SK-N-SH treated with all-trans-retinoic acid at 6 μM for 48 hours (cell line): ENCODE measurements around the gene CDK5RAP3.

Experiments
- ATAC-seq: fragments of 200-7000 bp; cut with Tn5 transposase; 3 replicates; pipeline ENCODE4 v1.9.1; 2020; ENCODE audit warnings: mild to moderate bottlenecking, moderate library complexity
- ARNTL ChIP-seq: fragments of 450-650 bp; formaldehyde crosslinking; IDR thresholded peaks from 2 replicates; pipeline ENCODE4 v1.5.0; 2020; ENCODE audit warnings: low read depth, mild to moderate bottlenecking, moderate library complexity, borderline replicate concordance
- BACH2 ChIP-seq: fragments of 250-450 bp; sonication (Bioruptor Pico); IDR thresholded peaks from 2 replicates; pipeline ENCODE4 v1.9.0; 2021; ENCODE audit warnings: mild to moderate bottlenecking, borderline replicate concordance
- CSDC2 ChIP-seq: fragments of 250-450 bp; sonication (Bioruptor Pico); IDR thresholded peaks from 2 replicates; pipeline ENCODE4 v1.5.0; 2020; ENCODE audit warnings: mild to moderate bottlenecking, moderate library complexity
- CSRNP3 ChIP-seq: fragments of 250-450 bp; sonication (Bioruptor Pico); IDR thresholded peaks from 2 replicates; pipeline ENCODE4 v1.5.1; 2021; ENCODE audit warnings: mild to moderate bottlenecking, moderate library complexity
- ESRRG ChIP-seq: fragments of 250-450 bp; sonication (Bioruptor Pico); IDR thresholded peaks from 2 replicates; pipeline ENCODE4 v1.6.1; 2021; ENCODE audit warnings: mild to moderate bottlenecking
- ISL1 ChIP-seq: fragments of 250-450 bp; sonication (Bioruptor Pico); IDR thresholded peaks from 2 replicates; pipeline ENCODE4 v2.1.2; 2022; ENCODE audit warnings: mild to moderate bottlenecking, moderate library complexity
- OSR1 ChIP-seq: fragments of 250-450 bp; sonication (Bioruptor Pico); IDR thresholded peaks from 2 replicates; pipeline ENCODE4 v1.8.0; 2022; ENCODE audit warnings: moderate library complexity, mild to moderate bottlenecking, inconsistent platforms
- PATZ1 ChIP-seq: fragments of 250-450 bp; sonication (Bioruptor Pico); IDR thresholded peaks from 2 replicates; pipeline ENCODE4 v1.8.0; 2020; ENCODE audit warnings: mild to moderate bottlenecking, moderate library complexity, borderline replicate concordance
- POU6F1 ChIP-seq: fragments of 250-450 bp; sonication (Bioruptor Pico); IDR thresholded peaks from 2 replicates; pipeline ENCODE4 v1.8.0; 2021; ENCODE audit warnings: low read depth, mild to moderate bottlenecking, moderate library complexity, borderline replicate concordance
- RARB ChIP-seq: fragments of 250-450 bp; sonication (Bioruptor Pico); IDR thresholded peaks from 2 replicates; pipeline ENCODE4 v1.8.0; 2021; ENCODE audit warnings: mild to moderate bottlenecking, moderate library complexity
- SNAI2 ChIP-seq: fragments of 250-450 bp; sonication (Bioruptor Pico); IDR thresholded peaks from 2 replicates; pipeline ENCODE4 v1.5.0; 2020; ENCODE audit warnings: mild to moderate bottlenecking, moderate library complexity
- TCF4 ChIP-seq: fragments of 250-450 bp; sonication (Bioruptor Pico); IDR thresholded peaks from 2 replicates; pipeline ENCODE4 v1.8.0; 2021; ENCODE audit warnings: mild to moderate bottlenecking, moderate library complexity, borderline replicate concordance
- ZC3H10 ChIP-seq: fragments of 250-450 bp; sonication (Bioruptor Pico); IDR thresholded peaks from 2 replicates; pipeline ENCODE4 v1.5.1; 2021; ENCODE audit warnings: mild to moderate bottlenecking, moderate library complexity
- ZFP30 ChIP-seq: fragments of 450-650 bp; formaldehyde crosslinking; IDR thresholded peaks from 2 replicates; pipeline ENCODE4 v1.5.0; 2022; ENCODE audit warnings: mild to moderate bottlenecking, moderate library complexity
- ZNF565 ChIP-seq: fragments of 450-650 bp; formaldehyde crosslinking; conservative IDR thresholded peaks from 2 replicates; pipeline ENCODE4 v1.5.0; 2020; ENCODE audit warnings: low read depth, mild to moderate bottlenecking, moderate library complexity
- ZNF70 ChIP-seq: fragments of 450-650 bp; formaldehyde crosslinking; IDR thresholded peaks from 2 replicates; pipeline ENCODE4 v1.5.0; 2020; ENCODE audit warnings: mild to moderate bottlenecking, moderate library complexity
- ZNF8 ChIP-seq: fragments of 450-650 bp; formaldehyde crosslinking; IDR thresholded peaks from 2 replicates; pipeline ENCODE4 v1.5.0; 2020; ENCODE audit warnings: mild to moderate bottlenecking, moderate library complexity
- TF ChIP-seq, protein P1 (sequence below): fragments of 250-450 bp; sonication (Bioruptor Pico); IDR thresholded peaks from 2 replicates; pipeline ENCODE4 v1.5.0; 2020; ENCODE audit warnings: mild to moderate bottlenecking, moderate library complexity

CDK5RAP3 gene

DNA sequence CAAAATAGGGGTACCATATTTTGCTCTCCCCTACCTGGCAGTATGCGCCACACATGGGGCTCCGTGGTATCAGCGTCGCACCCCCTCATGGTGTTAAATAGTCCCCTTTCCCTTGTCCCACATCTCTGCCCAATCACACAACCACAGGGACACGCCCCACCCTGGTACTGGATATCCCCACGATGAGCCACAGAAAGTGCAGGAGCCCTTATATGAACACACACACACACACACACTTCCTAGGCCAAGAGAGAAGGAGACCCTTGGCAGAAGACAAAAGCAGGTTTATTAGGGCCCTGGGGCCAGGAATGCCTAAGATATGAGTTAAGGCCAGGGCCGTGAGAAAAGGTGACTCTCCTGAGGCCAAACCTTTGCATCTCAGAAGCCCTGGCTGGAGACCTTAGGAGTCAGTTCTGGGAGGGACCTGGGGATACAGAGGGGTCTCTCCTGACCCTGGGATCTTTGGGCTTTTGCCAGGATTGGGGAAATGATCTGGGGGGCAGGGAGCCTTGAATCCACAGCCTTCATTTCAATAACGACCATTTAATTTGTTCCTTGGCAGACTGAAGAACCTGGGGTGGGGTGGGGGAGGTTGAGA, 55.1 kb downstream of the CDK5RAP3 start (continued):
- no peak for TF ChIP-seq BACH2
- TF ChIP-seq PATZ1 (CRISPR knock-in tag), result no peak
- TF ChIP-seq ZFP30 (CRISPR knock-in tag), result no peak
- no peak for TF ChIP-seq OSR1

DNA sequence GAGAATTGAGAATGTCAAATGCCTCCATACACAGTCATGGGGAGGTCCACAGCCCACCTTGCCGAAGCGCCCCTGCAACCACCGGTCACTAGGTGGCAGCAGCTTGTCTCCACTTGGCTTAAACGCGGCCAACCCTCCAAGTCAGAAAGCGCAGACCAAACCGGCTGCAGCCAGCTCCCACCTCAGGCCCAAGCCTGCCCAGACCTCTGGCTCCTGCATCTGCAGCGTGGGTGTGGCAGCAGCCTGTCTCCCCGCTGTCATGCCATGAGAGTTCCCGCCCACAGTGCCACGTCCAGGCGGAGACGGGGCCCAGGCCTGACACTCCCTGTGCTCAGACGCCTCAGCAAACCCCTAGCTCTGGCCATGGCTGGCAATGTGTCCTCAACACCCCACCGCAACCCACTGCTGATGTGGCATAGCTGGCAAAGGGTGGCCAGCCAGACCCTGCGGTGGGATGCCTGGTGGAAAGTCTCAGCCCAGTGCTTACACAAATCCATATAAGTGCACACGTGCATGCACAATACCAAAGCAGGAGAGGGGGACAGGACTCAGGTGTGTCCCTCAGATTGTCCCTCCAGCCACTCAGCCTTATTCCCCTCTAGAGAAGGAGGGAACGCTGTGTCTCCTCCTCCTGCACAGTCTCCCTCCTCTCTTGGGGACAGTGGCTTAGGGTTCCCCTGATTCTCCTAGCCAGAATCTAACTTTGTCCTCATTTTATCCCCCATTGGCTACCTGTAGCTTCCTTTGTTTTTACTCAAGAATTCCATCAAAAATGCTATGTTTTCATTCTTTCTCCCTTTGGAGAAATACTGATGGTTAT, 55.8 kb downstream of the CDK5RAP3 start:
- TF ChIP-seq ISL1 (CRISPR knock-in tag), result no peak
- TF ChIP-seq, protein P1, sequence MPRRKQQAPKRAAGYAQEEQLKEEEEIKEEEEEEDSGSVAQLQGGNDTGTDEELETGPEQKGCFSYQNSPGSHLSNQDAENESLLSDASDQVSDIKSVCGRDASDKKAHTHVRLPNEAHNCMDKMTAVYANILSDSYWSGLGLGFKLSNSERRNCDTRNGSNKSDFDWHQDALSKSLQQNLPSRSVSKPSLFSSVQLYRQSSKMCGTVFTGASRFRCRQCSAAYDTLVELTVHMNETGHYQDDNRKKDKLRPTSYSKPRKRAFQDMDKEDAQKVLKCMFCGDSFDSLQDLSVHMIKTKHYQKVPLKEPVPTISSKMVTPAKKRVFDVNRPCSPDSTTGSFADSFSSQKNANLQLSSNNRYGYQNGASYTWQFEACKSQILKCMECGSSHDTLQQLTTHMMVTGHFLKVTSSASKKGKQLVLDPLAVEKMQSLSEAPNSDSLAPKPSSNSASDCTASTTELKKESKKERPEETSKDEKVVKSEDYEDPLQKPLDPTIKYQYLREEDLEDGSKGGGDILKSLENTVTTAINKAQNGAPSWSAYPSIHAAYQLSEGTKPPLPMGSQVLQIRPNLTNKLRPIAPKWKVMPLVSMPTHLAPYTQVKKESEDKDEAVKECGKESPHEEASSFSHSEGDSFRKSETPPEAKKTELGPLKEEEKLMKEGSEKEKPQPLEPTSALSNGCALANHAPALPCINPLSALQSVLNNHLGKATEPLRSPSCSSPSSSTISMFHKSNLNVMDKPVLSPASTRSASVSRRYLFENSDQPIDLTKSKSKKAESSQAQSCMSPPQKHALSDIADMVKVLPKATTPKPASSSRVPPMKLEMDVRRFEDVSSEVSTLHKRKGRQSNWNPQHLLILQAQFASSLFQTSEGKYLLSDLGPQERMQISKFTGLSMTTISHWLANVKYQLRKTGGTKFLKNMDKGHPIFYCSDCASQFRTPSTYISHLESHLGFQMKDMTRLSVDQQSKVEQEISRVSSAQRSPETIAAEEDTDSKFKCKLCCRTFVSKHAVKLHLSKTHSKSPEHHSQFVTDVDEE (CRISPR knock-in tag), result peak; percentile 71
- peak; percentile 51 for ATAC-seq

DNA sequence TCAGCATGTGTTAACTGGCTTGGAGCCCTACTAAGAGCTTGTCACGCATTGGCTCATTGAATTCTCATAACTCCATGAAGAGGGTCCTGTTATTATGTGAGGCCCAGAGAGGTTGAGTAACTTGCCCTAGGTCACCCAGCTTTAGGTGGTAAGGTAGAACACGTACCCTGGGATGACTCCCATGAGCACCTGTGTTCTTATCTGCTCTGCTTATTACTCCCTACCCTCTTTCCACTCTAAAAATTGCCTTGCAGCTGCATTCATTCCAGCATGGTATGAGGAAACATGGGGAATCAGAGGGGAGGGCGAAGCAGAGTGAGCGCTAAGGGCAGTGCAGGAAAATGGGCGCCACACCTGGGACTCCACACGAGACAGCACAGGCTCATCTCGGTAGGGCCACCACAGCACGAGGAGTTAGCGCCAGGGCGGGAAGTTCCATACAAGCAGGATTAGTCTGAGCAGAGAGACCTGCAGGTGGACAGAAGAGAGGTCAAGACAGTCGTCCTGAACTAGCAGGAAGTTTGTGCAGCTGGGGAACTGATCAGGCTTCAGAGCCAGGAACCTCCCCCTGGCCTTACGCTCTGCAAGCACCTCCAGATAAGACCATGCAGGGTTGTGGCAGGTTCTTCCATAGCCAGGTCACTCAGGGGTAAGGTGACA, 56.5 kb downstream of the CDK5RAP3 start:
- TF ChIP-seq CSDC2 (CRISPR knock-in tag), result no peak
- TF ChIP-seq ZNF8, result no peak
- TF ChIP-seq SNAI2 (CRISPR knock-in tag), result no peak
- no peak for TF ChIP-seq CSRNP3 (CRISPR knock-in tag)
- TF ChIP-seq ZFP30 (CRISPR knock-in tag), result no peak
- TF ChIP-seq PATZ1 (CRISPR knock-in tag), result no peak
- no peak for TF ChIP-seq RARB
- TF ChIP-seq, all 23 proteins: peak for 0
- ATAC-seq, result no peak

GRCh38 chr17:48028736-48029135, 57.8 kb downstream of the CDK5RAP3 start:
- ATAC-seq, result no peak
- TF ChIP-seq CSDC2 (CRISPR knock-in tag), result no peak

GRCh38 chr17:48030531-48030930, 59.6 kb downstream of the CDK5RAP3 start:
- no peak for ATAC-seq
- TF ChIP-seq ZNF70 (CRISPR knock-in tag) (no peak), TCF4 (CRISPR knock-in tag) (no peak), ZFP30 (CRISPR knock-in tag) (no peak), SNAI2 (CRISPR knock-in tag) (no peak), POU6F1 (CRISPR knock-in tag) (no peak), BACH2 (no peak), ISL1 (CRISPR knock-in tag) (no peak), CSRNP3 (CRISPR knock-in tag) (no peak), ESRRG (CRISPR knock-in tag) (no peak), ZC3H10 (no peak), ZNF565 (CRISPR knock-in tag) (no peak), ARNTL (no peak)
